ENCODE results near the gene KYAT1.

DNA sequence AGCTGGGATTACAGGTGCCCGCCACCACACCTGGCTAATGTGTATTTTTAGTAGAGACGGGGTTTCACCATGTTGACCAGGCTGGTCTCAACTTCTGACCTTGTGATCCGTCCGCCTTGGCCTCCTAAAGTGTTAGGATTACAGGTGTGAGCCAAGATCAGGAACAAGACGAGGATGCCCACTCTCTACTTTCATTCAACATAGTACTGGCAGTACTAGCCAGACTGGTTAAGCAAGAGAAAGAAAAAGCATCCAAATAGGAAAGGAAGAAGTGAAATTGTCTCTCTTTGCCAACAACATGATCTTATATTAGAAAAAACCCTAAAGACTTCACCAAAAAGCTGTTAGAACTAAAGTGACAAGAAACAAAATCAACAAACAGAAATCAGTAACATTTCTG is 70.9 kb downstream of the KYAT1 start:
- TF ChIP-seq, protein P1, sequence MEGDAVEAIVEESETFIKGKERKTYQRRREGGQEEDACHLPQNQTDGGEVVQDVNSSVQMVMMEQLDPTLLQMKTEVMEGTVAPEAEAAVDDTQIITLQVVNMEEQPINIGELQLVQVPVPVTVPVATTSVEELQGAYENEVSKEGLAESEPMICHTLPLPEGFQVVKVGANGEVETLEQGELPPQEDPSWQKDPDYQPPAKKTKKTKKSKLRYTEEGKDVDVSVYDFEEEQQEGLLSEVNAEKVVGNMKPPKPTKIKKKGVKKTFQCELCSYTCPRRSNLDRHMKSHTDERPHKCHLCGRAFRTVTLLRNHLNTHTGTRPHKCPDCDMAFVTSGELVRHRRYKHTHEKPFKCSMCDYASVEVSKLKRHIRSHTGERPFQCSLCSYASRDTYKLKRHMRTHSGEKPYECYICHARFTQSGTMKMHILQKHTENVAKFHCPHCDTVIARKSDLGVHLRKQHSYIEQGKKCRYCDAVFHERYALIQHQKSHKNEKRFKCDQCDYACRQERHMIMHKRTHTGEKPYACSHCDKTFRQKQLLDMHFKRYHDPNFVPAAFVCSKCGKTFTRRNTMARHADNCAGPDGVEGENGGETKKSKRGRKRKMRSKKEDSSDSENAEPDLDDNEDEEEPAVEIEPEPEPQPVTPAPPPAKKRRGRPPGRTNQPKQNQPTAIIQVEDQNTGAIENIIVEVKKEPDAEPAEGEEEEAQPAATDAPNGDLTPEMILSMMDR (IDR thresholded peaks at IDR 0.05): no peak
- no peak for TF ChIP-seq EZH2 (IDR thresholded peaks at IDR 0.05)
- no peak for TF ChIP-seq EZH2phosphoT487 (IDR thresholded peaks at IDR 0.05)
